Stimulated activated CD8-positive, alpha-beta memory T cell treated with anti-CD3 and anti-CD28 coated beads, Interleukin-4, amount 100 ng/mL, for 48 hours (primary cell): ENCODE measurements around the gene TMEM52.

Experiments used
- DNase-seq: peaks from one replicate; pipeline ENCODE4 v3.0.0-alpha.2; 2020

TMEM52 gene

GRCh38 chr1:1918901-1919303 is at the start of gene TMEM52:
TSS of gene TMEM52 (minus strand) at chr1:1919279. CDS start at chr1:1919265, 14 bp downstream.
- DNase-seq, result no peak

GRCh38 chr1:1967879-1968278 is 48.8 kb upstream of the TMEM52 start:
- no peak for DNase-seq

GRCh38 chr1:1967151-1967550 is 48.1 kb upstream of the TMEM52 start:
- no peak for DNase-seq

GRCh38 chr1:1966071-1966740 is 47.1 kb upstream of the TMEM52 start:
- no peak for DNase-seq

- DNase-seq, result no peak
Measured at GRCh38 chr1:1965546-1965945, 46.5 kb upstream of the TMEM52 start.

DNA sequence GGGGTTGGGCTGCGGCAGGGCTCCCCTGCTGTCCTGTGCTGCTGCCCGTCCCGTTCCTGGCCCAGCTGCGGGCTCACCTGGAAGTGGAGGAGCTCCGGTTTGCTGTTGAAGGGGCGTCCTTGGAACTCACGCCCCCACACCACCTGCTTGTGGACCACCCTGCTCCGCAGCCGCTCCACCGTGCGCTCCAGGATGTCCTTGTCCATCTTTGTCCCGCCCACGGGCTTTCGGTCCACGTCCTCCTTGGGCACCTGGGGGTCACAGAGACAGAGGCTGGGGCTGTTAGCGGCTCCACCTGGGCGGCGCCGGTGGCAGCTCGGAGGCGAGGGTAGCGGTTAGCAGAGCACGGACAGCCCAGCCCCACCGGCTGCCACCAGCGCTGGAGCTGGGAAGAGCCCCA is 45.7 kb upstream of the TMEM52 start:
- DNase-seq, result no peak

DNA sequence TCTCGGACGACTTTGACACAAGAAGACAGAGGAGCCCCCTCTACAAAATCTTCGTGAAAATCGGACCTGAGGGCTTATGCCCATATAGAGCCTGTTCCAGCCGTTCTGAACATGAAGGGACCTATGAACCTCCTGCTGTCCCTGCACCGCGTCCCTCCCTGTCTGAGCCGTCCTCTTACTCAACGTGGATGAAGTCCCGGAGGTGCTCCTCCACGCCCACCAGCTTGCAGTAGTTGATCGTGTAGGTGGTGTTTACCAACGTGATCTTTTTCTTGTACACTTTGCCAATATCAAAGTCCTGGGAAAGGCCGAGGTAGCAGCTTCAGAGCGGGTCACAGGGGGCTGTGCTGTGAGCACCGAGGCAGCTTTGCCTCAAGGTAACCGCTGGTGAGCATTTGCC is 44.5 kb upstream of the TMEM52 start:
- no peak for DNase-seq

DNA sequence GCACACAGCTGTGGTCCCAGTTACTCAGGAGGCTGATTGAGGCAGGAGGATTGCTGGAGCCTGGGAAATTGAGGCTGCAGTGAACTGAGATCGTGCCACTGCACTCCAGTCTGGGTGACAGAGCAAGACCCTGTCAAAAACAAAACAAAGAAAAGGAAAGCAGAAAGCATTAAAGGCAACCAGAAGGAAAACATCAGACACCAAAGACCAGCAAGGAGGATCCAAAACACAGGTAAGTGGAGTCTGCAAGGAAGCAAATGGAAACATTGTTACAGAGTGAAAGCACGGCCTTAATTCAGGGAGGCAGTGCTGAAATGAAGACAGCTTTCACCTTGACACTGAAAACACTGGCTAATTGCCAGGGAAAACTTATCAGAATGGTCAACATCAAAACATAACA is 43.7 kb upstream of the TMEM52 start:
- DNase-seq, result no peak

DNA sequence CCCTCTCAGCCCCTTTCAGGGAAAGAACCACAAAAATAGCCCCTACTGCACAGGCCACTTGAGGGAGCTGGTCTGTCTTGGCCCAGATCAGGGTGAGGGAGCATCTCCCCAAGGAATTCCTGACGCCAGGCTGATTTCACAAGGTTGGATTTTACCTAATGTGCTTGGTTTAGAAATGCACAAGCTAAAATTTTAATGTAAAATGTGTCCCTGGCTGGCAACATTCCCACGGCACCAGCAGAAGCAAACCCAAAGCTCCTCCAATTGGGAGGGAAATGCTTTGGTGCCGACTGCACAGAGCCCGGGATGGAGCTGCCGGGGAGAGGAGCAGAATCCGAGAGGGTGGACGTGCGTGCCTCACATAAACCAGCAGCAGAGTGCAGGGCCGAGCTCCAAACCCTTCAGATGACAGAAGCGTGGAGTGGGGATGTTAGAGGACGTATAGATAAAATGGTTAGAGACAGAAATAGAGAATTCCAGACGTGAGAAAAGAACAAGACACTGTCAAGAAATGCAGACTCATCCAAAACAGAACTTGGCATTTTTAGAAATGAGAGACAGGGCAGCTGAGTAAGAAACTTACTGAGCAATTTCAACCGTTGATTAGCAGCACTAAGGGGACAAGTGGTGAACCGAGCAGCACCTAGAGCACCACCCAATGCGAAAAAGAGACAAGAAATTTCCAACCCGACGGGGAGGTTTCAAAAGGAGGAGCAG is 41.6 kb upstream of the TMEM52 start:
- no peak for DNase-seq

- peak; percentile 92 for DNase-seq
Measured at GRCh38 chr1:1959840-1960479, 40.9 kb upstream of the TMEM52 start.

DNA sequence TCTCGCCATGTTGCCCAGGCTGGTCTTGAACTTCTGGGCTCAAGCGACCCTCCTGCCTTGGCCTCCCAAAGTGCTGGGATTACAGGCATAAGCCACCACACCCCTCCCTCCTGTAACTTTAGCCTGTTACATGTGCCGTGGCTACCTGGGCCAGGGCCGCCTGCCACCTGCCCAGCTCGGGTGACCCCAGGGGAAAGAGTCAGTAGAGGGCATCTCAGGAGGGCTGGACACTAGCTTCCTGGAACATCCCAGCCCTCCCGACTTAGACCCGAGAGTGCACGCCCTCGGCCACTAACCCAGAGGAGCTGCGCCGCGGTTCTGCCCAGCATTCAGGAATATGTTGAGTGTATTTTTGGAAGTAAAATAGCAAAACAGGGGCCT is 40.4 kb upstream of the TMEM52 start:
- no peak for DNase-seq

GRCh38 chr1:1958071-1958541 is 39.0 kb upstream of the TMEM52 start:
- DNase-seq, result no peak

- DNase-seq, result no peak
Measured at GRCh38 chr1:1957533-1957961, 38.5 kb upstream of the TMEM52 start.

DNA sequence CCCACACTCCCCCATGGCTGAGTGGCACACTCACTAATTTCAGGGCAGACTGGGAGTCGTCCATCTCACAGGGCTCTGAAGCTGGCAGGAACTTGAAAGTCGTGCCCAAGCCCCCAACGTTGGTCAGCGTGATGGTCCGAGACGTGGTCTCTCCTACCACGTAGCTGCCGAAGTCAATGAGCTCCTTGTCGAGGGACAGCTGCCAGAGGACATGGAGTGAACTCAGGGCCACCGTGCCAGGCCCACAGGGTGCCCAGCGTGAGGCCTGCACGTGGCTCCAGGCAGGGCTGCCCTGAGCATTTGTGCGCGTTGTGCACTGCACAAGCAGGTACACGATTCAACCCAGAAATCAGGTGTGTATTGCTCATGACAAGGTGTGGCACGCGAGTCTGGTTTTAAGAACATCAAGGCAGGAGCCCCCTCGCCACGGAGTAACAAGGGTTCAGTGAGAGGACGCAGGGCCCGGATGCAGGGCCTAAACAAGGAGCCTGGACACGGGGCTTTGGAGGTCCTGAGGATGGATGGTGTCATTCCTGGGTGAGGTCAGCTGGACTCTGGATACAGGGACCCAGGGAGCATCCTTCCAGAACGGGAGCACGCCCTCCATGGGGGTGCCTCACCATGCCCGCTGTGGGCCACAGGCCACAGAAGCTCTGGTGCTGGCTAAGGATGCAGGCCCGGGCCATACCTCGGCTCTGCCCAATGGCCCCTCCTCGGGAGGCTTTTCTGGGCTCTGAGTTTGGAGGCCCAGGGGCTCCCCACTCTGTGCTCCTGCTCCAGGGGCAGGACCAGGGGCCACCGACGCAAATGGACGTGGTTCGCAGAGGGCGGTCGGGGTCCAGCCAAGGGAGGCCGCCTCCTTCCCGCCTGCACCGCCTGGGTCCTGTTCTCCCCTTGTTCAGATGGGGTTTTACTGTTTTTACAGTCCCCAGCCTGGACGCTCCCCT is 37.8 kb upstream of the TMEM52 start:
- no peak for DNase-seq

- DNase-seq, result no peak
Measured at GRCh38 chr1:1956101-1956500, 37.0 kb upstream of the TMEM52 start.

DNA sequence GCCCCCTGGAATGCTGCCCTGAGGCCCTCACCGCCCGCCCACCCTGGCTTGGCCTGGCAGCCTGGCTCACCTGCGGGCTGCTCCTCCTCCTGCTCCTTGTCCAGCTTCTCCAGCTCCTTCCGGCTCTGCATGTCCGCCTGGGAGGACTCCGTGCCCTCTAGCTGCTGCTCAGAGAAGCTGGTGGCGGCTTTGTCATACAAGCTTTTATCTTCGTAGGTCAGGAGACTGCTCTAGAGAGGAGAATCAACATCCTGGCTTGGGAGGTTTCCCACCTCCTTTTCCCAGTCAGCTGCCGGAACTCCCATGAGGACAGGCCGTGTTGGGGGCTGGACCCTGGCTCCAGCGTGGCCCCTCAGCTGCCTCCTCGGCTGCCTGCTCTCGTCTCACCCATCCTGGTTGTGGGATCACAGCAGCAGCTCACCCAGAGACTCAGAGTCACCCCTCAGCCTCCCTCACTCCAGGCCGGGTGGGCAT is 36.6 kb upstream of the TMEM52 start:
- DNase-seq, result no peak

- peak; percentile 58 for DNase-seq
Measured at GRCh38 chr1:1954831-1955441, 35.9 kb upstream of the TMEM52 start.

DNA sequence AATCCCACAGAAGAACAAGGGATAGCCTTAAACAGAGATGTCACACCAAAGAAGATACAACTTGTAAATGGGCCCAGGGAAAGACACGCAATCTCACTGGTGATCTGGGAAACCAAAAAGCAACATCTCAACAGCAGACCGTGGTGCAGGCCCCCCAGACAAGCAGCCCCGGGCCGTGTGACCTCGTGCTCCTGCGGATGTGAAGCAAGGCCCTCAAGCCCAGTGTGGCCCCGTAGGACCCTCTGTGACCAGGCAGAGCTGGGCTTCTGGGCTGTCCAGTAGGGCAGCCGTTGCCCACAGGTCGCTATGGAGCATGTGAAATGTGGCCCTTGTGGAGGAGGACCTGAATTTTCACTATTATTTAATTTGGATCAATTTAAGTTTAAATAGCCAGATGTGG is 34.9 kb upstream of the TMEM52 start:
- no peak for DNase-seq

- no peak for DNase-seq
Measured at GRCh38 chr1:1950940-1951339, 31.9 kb upstream of the TMEM52 start.

DNA sequence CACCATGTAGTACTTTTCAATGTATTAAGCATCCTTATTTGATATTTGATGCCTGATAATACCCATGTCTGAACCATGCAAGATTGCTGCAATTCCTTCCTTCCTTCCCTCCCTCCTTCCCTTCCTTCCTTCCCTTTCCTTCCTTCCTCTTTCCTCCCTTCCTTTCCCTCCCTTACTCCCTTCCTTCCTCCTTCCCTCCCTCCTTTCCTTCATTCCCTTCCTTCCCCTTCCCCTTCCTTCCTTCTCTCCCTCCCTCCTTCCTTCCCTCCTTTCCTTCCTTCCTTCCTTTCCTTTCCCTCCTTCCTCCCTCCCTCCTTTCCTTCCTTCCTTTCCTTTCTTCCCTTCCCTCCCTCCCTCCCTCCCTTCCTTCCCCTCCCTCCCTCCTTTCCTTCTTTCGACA is 29.7 kb upstream of the TMEM52 start:
- no peak for DNase-seq

DNA sequence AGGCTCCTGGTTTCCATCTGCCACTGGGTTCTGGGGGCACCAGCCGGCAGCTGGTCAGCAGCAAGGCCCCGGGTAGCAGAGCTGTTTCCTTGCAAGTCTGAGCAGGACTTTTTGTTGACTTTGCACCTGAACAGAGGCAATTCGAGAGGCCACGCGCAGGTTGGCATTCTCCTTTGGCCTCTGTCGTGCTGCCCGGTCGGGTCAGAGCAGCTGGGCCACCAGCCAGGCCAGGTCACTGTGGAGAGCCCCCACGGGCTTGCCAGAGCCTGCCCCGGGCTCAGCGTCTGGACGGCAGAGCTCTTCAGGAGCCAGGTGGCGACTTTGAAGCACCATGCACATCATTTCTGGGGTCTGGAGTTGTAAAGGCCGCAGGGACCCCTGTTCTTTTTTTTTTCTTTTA is 28.4 kb upstream of the TMEM52 start:
- DNase-seq, result no peak

DNA sequence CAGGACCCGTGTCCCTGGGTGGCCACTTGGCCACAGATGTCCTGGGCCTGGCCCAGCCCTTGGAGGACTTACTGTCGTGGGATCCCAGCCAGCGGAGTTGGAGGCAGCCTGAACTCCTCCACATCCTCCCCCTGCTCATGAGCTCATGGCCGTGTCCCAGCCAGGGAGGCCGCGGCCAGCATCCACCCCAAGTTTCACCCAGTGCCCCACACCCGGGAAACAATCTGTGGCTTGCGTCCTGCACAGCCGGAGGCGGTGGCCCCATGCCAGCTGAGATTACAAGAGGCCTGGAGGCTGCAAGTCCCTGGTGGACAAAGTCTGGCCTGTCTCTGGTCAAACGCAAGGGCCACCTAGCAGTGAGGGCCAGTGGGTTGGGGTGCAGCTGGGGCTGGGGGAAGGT is 27.5 kb upstream of the TMEM52 start:
- no peak for DNase-seq
